ENCODE measurements around the gene CD48. TPM values are rescaled to one million over a fixed set of nuclear protein-coding genes. Genes with fewer than 3 reads are reported as not detected.

Gene CD48
- total and polyA plus RNA-seq, 7 donors, result 0.35 to 1.7 (median 0.99) TPM

DNA sequence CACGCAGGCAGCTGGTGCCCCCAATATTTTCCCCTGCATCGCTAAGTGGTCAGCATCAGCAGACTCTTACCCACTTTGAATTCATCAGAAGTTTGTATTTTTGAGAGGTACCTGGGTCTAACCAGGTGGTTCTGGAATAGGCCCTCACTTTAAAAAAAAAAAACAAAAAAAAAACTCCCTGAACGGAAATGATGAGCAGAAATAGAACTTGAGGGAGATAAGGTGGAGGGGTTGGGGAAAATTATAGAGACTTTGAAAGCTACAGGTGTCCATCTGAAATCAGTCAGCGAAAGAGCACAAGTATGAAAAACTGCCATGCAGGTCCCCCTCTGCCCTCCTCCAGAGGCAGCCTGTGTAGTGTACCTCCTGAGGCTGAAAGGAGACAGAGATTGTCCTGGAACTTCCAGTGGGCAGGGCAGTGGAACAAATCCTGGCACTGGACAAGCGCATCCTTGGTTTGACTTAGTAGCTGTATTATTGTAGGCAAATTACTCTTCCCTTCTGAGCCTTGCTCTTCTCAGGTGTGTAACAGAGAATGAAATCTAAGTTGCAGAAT is 28.6 kb upstream of the CD48 start:
- 78 to 88% (median 87%) methylated on average over 5 of the region's 5 CpGs for WGBS, 3 donors
- DNase-seq (no peak), ATAC-seq (no peak)
- H3K27ac ChIP-seq, result no peak overlapping the region
- no peaks in the 10 kb centered on the region for H3K27me3 ChIP-seq (ENCODE audit: insufficient read depth in 3 of 3, low read length in 2 of 3)
- TF ChIP-seq, protein P1, sequence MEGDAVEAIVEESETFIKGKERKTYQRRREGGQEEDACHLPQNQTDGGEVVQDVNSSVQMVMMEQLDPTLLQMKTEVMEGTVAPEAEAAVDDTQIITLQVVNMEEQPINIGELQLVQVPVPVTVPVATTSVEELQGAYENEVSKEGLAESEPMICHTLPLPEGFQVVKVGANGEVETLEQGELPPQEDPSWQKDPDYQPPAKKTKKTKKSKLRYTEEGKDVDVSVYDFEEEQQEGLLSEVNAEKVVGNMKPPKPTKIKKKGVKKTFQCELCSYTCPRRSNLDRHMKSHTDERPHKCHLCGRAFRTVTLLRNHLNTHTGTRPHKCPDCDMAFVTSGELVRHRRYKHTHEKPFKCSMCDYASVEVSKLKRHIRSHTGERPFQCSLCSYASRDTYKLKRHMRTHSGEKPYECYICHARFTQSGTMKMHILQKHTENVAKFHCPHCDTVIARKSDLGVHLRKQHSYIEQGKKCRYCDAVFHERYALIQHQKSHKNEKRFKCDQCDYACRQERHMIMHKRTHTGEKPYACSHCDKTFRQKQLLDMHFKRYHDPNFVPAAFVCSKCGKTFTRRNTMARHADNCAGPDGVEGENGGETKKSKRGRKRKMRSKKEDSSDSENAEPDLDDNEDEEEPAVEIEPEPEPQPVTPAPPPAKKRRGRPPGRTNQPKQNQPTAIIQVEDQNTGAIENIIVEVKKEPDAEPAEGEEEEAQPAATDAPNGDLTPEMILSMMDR (IDR thresholded peaks at IDR 0.05), result no peak
- no peaks in the 10 kb centered on the region for H3K36me3 ChIP-seq (ENCODE audit: insufficient read depth in 1 of 2, low read depth in 1 of 2)
- intact Hi-C loops (cut with DNase I), result no loop called here
- H3K9me3 ChIP-seq, result no peaks in the 10 kb centered on the region
- H3K4me1 ChIP-seq, result no peaks in the 10 kb centered on the region
- H3K4me3 ChIP-seq, result no peak overlapping the region

DNA sequence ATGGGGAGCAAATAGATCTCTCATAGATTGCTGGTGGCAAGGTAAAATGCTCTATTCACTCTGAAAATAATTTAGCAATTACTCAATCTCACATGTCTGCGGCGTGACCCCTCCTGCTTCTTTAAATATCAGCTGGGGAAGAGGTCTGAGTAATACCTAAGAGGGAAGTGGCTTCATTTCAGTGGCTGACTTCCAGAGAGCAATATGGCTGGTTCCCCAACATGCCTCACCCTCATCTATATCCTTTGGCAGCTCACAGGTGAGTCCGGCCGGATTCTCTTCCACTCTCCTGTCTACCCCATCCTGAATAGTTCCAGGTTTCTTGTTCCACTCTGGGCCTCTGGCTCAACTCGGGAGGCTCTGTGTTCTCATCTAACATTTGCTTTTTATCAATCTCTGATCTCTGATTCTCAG is 27.5 kb upstream of the CD48 start, which contains the start of gene SLAMF7:
Gene SLAMF7 (plus strand): TSS at position 150 of the 414 bp plus-strand sequence. CDS start 55 bp downstream, at position 205.
- 74 to 79% (median 75%) methylated on average over 5 of the region's 5 CpGs for WGBS, 3 donors
- no peak within 1 kb of the TSS for H3K4me3 ChIP-seq

DNA sequence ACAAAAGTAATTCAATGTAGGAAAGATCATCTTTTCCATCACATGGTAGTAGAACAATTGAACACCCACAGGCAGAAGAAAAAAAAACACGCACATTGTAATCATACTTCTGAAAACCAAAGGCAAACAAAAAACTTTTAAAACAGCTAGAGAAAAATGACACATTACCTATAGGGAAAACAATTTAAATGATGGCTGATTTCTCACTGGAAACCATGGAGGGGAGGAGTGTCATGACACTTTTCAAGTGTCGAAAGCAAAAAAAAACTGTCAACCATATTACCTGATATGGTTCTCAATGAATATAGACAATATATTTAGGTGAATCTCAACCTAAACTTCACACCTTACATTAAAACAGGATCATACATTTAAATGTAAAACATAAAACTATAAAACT is 26.6 kb upstream of the CD48 start:
- Histone ChIP-seq H3K4me3 (no peak overlapping the region), H3K27me3 (ENCODE audit: insufficient read depth in 3 of 3, low read length in 2 of 3) (no peaks in the 10 kb centered on the region), H3K36me3 (ENCODE audit: insufficient read depth in 1 of 2, low read depth in 1 of 2) (no peaks in the 10 kb centered on the region), H3K27ac (no peak overlapping the region), H3K9me3 (no peaks in the 10 kb centered on the region), H3K4me1 (no peaks in the 10 kb centered on the region)
- intact Hi-C loops (cut with DNase I), result no loop called here
- TF ChIP-seq, protein P1 (IDR thresholded peaks at IDR 0.05), result no peak
- no peak for DNase-seq
- no peak for ATAC-seq
- 85 to 95% (median 95%) methylated on average over 2 of the region's 2 CpGs for WGBS, 3 donors

More for the DNA sequence above, 27.5 kb upstream of the CD48 start, which contains the start of gene SLAMF7:
- DNase-seq, result no peak
- TF ChIP-seq, protein P1 (IDR thresholded peaks at IDR 0.05), result no peak
- H3K27me3 ChIP-seq (ENCODE audit: insufficient read depth in 3 of 3, low read length in 2 of 3), result no peaks in the 10 kb centered on the region
- no peaks in the 10 kb centered on the region for H3K9me3 ChIP-seq
- H3K27ac ChIP-seq, result no peak within 1 kb of the TSS
- no peaks in the 10 kb centered on the region for H3K4me1 ChIP-seq
- H3K36me3 ChIP-seq (ENCODE audit: insufficient read depth in 1 of 2, low read depth in 1 of 2), result no peaks in the 10 kb centered on the region
- intact Hi-C loops (cut with DNase I), result no loop called here
- no peak for ATAC-seq

DNA sequence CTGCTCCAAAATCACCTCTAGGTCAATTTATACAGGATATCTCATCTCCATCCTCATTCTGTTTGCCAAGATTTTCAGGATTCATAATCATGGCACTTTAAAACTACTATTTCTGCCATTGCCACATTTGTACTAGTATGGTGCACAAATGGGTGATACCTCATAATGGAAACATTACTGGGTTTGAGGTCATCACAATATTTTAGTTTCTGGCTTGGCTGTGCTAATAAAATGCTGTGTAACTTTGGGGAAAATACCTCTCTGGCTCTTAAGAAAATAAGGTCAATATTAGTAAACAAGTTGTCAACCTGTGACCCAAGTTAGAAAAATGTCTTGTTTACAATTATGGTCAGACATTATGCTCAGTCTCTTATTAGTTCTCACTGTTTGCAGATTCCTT is 22.7 kb upstream of the CD48 start:
- Histone ChIP-seq H3K4me3 (no peak overlapping the region), H3K9me3 (no peaks in the 10 kb centered on the region), H3K36me3 (ENCODE audit: insufficient read depth in 1 of 2, low read depth in 1 of 2) (no peaks in the 10 kb centered on the region), H3K27ac (no peak overlapping the region), H3K4me1 (no peaks in the 10 kb centered on the region), H3K27me3 (ENCODE audit: insufficient read depth in 3 of 3, low read length in 2 of 3) (no peaks in the 10 kb centered on the region)
- DNase-seq (no peak), ATAC-seq (no peak)
- TF ChIP-seq, protein P1 (IDR thresholded peaks at IDR 0.05), result no peak
- intact Hi-C loops (cut with DNase I), result no loop called here

DNA sequence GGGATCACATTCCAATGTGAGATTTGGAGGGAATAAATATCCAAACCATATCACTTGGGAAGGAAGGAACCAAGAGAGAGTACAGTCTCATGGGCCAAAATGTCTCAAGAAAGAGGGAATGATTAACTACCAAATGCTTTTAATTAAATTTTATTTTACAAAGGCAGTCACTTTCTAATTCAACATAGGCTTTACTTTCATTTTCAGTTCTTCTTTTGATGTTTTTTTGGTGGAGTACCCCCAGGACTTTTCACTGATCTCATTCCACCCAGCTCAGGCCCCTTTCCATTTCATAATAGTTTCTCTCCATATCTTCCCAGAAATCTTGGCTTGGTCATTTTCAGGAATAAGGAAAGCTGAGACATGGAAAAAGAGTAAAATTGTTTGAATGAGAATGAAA is 22.3 kb upstream of the CD48 start:
- Histone ChIP-seq H3K27ac (no peak overlapping the region), H3K36me3 (ENCODE audit: insufficient read depth in 1 of 2, low read depth in 1 of 2) (no peaks in the 10 kb centered on the region), H3K4me3 (no peak overlapping the region), H3K9me3 (no peaks in the 10 kb centered on the region), H3K27me3 (ENCODE audit: insufficient read depth in 3 of 3, low read length in 2 of 3) (no peaks in the 10 kb centered on the region), H3K4me1 (no peaks in the 10 kb centered on the region)
- ATAC-seq (no peak), DNase-seq (no peak)
- intact Hi-C loops (cut with DNase I), result no loop called here
- TF ChIP-seq, protein P1 (IDR thresholded peaks at IDR 0.05), result no peak

Data from psoas muscle (tissue), 8 donors.